GM19023 (cell line): Measurements from ENCODE around the gene SRPRA.
"Not testable (repeated sequence)": the region's sequence is repeated elsewhere in the genome, so short reads cannot be mapped to it uniquely, and the experiment has no call there.

Experiments
- ATAC-seq: cut with Tn5 transposase; IDR thresholded peaks from one replicate; pipeline ENCODE4 v1.9.1; 2021; ENCODE audit warnings: mild to moderate bottlenecking, moderate library complexity; ENCODE audit not compliant: unreplicated experiment

The SRPRA gene

DNA sequence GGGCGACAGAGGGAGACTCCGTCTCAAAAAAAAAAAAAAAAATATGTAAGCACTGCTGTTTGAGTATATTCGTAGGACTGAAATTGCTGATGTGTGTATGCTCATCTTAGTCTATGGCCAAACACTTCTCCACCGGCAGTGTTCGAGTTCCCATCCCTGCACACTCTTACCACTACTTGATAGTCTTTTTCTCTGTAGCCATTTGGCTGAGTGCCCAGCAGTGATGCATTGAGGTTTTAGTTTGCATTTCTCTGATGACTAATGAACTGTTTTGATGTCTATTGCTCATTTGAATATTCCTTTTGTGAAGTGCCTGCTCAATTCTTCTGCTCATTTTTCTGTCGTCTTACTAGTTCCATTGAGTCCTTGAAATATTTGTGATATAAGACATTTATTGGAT, 16.1 kb upstream of the SRPRA start:
- peak; percentile 42 for ATAC-seq

DNA sequence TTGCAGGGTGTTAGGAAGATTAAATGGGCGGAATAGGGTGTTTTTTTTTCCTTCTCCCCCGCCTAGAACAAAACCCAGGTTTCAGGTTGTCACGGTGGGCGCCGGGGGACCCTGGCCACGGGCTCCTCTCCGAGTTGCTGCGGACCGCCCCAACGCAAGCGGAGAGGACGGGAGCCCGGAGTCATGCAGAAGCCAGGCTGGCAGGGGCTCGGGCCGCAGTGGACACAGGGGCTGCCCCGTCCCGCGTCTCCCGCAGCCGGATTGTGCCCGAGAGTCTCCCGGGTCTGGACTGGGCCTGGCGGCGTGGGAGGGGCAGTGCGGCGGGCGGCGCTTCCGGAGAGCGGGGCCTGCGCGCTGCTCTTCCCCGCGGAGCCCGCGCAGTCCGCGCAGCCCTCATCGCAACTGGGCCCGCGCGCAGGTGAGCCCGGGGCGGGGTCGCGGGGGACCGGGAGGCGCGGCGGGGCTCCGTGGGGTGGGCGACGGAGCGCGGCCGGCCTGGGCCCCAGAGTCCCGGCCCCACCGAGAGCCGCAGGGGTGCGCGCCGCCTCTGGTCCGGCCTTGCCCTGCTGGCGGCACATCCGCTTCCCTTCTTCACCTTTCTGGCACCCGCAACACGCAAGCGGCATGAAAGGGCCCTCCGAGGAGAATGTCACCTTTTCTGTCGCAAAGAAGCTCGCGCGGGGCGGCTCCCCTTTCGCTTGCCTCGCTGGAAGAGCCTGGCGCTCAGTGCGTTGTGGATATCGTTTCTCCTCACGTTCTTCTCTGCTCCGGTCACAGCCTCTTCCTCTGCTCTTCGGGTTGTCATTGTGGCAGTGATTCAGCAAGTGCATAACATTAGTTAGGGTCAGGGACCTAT, 14.3 kb upstream of the SRPRA start, which contains the start of gene TIRAP:
Gene TIRAP (plus strand): TSS at position 358 of the 856 bp plus-strand sequence. CDS start 7,802 bp downstream, outside the sequence.
- peak; percentile 63 for ATAC-seq

DNA sequence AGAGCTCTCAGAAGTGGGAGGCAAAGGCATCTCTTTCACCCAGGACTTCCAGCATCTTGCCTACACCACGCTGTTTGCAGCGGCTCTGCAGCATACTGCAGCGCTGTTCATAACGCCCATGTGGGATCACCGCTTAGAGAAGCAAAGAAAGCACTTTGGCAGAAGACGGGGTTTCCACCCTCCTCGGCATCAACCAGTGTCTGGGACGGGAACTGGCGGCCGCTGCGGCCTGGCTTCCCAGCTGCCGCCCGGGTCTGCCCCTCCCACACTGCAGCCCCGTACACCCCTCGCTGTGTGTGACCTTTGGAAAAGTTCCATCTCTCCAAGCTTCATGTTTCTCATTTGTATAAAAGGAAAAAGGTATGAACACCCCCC, 13.7 kb upstream of the SRPRA start:
- ATAC-seq: peak; percentile 24

DNA sequence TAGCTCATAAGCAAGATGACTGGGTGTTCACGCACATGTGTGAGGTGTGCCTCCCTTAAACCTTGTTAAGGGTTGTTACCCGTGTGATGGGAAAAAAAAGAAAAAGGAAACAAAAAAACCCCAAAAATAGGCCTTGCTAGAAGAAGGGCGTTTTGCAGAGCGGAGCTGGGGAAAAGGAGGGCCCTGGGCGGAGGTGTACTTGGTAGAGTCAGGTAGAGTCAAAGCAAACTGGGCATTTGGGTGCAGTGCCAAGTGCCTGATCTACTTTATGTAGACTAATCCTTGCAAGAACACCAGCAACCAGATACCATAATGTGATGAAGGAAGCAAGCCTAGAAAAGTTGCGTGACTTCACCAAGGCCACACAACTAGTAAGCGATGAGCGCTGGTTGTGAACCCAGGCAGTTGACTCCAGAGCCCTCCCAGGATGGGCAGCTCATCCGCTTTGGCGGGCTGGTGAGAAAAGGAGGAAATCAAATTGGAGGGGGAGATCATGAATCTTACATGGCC, 13.0 kb upstream of the SRPRA start:
- no peak for ATAC-seq

DNA sequence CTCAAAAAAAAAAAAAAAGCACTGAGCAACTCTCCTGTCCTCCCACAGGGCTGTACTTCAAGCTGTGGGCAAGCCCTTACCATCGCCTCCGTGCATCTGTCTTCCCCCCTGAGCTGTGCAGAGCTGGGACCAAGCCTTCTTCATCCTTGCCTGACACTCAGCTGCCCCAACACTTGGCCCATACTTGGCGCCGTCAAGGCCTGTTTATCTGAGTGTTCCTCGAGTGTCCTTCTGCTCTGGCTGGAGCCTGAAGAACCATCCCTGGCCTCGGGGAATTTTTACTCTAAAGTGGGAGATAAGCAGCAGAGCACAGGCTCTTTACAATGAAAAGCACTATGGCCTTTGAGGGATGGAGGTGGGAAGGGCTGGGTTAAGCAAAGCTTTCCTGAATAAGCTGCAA, 12.6 kb upstream of the SRPRA start:
- no peak for ATAC-seq

DNA sequence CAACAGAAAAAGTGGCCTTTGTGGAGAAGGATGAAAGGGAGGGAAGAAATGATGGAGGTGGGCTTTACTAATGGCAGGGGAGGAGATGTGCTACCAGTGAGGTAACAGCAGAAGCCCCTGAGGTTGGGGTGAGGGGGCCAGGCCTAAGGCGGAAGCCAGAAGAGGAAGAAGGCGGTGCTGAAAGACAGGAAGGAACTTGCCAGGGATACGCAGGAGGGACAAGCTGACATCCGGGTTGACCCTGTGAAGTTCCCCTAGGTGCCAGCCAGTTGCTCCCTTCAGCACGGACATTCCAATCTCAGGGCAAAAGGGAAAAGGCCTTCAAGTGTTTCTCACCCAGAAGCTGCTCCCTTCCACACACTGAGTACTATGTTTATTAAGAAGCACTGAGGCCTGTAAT, 11.9 kb upstream of the SRPRA start:
- no peak for ATAC-seq

DNA sequence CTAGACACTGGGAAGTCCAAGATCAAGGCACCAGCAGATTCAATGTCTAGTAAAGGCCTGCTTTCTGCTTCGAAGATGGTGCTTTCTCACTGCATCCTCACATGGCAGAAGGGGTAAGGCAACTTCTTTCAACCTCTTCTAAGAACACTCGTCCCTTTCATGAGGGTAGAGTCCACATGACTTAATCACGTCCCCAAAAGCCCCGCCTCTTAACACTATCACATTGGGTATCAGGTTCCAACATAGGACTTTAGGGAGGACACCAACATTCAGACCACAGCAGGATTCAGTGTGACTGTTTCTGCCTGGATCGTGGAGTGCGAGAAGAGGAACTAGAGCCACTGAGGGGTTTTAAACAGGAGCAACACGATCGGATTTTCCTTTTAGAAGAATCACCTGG, 10.5 kb upstream of the SRPRA start:
- no peak for ATAC-seq

DNA sequence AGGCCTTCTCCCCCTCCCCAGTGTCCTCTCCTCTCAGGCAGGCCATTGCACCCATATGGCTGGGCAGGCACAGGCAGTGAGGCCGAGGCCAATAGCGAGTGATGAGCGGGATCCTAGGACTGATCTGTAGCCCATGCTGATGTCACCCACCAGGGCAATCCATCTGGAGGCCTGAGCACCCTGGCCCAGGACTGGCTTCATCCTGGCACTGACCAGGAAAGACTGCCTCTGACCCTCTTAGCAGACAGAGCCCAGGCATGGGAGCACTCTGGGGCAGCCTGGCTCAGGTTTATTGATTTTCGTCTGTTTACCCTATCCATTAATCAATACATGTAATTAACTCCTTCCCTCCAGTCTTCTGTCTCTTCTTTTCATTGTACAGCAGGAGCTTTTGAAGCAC, 9.1 kb upstream of the SRPRA start:
- ATAC-seq: no peak

DNA sequence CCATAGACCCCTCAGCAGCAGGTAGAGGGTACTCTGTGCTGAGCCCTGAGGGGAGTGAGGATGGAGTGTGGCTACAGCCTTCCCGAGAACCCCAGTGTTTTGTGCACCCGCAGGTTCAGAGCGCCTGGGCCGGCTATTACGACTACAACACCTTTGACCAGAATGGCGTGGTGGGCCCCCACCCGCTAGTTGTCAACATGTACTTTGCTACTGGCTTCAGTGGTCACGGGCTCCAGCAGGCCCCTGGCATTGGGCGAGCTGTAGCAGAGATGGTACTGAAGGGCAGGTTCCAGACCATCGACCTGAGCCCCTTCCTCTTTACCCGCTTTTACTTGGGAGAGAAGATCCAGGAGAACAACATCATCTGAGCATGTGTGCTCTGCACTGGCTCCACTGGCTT, 8.6 kb upstream of the SRPRA start:
- no peak for ATAC-seq

DNA sequence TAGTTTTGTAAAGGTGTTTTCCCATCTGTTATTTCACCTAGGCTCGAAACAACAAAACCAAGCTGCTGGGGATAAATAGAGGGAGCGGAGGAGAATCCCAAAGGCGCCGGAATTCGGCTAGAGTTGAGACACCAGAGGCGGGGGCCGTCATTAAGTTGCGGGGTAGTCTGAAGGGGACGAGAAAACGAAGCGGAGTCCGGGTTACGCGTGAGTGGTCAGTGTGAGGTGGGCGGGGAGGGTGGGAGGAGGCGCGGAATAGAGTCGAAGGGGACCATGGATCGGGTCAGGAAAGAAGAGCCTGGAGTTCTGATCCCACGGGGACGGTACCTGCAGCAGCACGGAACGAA, 361 bp downstream of the SRPRA start:
- ATAC-seq: peak; percentile 7

DNA sequence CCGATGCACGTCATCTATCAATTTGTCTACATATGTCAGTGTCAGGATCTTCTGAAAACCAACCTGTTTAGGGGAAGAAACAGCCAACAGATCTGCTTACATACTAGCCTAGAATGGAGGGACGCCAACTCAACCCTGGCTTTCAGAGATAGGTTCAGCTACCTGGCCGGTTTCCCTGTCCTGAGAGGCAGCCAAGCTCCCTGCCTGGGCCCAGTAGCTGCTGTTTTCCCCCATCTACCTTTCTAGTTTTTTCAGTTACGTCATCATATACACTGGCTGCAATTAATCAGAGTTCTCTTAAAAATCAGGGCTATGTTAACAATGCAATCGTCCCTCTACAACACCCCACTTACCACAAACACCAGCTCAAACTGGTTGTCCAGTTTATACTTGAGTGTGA, 1.0 kb downstream of the SRPRA start:
- no peak for ATAC-seq

DNA sequence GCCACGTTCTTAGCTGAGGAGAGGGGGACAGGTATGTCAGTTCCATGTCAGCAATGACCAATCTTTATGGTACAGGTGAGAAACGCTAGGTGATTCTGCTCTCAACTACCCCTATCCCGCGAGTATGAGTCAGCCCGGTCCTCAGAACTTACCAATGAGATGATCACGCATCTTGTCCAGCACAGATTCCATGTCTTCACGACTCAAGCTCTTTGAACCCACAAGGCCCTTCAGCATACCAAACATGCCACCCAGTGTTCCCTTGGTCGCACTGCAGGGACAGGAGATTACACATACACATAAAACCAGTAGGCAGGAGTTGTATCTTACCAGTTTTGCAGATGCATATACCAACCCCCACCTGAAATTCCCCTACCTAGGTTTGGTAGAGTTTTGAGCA, 2.9 kb downstream of the SRPRA start:
- ATAC-seq: no peak

DNA sequence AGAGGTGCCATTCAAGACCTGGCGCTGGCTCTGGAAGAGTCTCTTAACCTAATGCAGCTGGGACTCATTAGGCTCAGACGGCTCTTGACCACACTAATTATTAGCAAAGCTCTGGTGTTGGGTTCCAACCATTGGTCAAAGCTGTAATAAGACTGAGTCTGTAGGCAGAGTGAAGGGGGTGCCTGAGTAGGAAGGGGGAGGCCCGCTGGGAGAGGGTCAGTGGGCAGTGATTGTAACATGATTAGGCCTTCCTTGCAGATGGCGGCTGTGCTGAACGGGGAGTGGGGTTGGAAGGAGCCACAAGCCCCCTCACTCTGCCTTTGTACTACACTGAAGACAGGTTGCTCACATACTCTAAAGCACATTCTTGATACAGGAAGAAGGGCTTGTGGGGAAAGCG, 5.2 kb downstream of the SRPRA start:
- ATAC-seq: no peak

DNA sequence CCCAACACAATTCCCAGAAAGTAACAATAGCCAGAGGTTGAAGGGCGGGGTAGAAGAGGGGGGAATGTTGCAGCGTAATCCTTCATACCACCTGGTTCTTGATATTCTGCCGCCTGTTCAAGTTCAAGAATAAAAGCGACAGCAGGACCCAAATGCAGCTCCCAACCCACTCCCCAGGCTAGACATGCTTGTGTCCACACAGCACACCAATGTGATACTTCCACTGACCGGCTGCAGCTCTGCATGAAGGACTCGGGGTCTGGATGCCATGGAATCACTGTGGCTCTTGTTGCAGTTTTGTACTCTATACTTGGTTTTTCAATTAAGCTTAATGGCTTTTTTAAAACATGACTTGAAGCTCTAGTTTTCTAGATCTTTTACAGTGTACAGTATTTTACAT, 6.5 kb downstream of the SRPRA start:
- ATAC-seq: no peak

DNA sequence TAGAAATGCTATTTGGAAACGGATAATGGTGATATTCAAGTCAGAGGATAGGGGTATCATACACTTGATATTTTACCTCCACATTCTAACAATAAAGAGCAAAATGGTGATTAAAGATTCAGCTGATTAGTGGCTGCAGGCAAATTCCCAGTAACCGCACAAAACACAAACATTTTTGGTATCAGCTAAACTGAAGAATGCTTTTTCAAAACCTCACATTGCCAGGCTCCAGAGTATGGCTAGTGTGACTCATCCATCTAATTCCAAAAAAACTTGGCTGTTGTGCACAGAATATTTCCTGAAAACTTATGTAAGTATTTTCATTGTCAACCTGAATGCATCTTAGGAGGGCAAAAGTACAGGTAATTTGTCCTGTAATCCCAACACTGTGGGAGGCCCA, 10.9 kb downstream of the SRPRA start:
- ATAC-seq: no peak

DNA sequence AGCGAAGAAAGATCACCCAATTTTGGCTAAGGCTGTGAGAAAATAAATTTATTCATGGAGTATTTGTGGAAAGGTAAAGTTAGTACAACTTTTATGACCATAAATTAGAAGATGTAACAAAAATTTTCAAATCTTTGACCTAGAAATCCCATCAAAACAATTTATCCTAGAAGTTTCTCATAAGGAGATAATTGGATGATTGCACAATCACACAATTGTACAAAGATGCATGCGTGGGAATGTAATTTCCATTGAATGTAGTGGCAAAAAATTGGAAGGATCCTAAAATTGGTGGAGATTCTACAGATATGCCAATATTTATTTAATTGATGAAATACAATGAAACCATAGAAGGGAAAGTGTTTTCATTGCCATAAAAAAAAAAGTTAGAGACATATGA, 11.6 kb downstream of the SRPRA start:
- ATAC-seq: no peak

DNA sequence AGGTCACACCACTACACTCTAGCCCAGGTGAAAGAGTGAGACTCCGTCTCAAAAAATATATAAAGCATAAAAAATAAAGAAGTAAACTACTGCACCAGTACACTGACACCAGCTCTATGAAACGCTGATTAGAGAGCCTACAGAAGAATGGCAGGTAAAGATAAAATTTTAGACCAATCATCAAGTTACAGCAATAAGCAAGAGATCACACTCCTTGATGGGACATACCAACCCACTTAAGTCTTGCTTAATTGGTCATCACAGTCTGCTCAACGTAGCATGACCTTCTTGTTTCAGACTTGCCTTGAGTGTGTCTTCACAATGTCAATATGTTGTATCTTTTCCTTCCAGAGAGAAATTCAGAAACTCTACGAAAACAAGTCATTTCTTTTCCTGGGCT, 12.5 kb downstream of the SRPRA start:
- ATAC-seq: no peak

DNA sequence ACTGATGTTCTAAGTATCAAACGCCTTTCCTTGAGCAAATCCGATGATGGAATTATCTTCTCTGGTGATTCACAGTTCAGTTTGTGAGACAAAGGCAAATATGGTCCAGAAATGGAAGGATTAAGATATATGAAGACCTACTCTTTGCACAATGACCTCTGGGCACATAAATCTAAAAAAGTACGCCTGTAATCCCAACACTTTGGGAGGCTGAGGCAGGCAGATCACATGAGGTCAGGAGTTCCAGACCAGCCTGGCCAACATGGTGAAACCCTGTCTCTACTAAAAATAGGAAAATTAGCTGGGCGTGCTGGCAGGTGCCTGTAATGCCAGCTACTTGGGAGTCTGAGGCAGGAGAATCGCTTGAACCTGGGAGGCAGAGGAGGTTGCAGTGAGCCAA, 13.2 kb downstream of the SRPRA start:
- ATAC-seq: not testable (repeated sequence)

DNA sequence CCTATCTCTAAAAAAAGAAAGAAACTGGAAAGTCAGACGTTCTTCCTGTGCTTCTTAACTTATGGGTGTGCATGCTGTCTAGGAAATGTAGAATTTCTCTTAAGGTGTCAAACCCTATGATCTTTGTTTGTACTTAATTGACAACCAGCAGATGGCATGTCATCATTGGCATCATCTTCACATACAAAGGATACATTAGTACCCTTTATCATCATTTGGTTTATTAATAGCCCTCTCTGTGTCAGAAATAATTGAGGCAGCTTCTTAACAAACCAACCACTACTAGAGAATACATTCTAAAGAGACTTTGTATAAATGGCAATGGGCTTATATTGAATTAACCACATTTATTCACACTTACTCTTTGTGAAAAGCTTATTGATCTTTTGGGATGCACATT, 13.9 kb downstream of the SRPRA start:
- ATAC-seq: no peak

DNA sequence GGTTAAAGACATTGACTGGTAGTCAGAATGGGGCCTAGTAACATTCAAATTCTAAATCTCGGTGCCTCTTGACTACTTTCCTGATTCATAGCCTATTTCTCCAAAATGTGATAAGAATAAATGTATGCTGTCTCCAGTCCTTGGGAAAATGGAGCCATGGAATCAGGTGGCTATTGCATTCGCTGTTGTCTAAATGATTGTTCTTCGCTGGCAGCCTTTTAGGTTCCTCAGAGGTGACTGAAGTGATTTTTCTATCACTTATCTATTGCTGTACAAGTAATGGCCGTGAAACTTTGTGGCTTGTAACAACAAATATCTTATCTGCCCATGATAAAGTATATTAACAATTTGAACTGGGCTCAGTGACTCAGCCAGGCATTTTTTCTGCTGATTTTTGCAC, 15.4 kb downstream of the SRPRA start:
- no peak for ATAC-seq

DNA sequence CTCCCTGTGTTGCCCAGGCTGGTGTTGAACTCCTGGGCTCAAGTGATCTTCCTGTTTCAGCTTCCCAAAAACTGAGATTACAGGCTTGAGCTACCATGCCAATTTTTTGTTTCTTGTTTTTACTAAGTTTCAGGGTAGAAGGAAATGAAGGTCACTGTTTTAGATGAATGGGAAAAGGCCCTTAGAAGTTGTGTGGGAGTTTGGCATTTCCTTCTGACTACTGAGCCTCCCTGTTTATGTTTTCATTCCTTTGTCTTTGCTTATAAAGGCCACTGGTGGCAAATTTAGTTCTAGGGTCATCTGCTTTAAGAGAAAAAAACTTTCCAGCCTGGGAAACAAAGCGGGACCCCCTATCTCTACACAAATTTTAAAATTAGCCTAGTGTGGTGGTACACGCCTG, 22.1 kb downstream of the SRPRA start:
- ATAC-seq: no peak

DNA sequence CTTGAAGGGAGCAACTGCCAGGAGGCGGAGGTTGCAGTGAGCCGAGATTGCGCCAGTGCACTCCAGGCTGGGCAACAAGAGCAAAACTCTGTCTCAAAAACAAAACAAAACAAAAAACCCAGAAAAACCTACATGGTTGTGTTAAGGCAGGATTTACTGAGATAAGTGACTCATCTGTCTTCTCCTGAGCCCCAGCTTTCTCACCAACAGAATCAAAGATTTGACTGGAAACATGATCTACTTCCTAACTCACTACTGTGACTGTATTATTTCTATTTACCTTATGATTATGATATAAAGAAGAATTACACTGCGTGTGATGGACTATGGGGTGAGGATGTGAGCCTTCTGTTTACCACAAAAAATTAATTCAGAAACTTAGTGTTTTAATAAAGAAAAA, 35.3 kb downstream of the SRPRA start:
- ATAC-seq: no peak

DNA sequence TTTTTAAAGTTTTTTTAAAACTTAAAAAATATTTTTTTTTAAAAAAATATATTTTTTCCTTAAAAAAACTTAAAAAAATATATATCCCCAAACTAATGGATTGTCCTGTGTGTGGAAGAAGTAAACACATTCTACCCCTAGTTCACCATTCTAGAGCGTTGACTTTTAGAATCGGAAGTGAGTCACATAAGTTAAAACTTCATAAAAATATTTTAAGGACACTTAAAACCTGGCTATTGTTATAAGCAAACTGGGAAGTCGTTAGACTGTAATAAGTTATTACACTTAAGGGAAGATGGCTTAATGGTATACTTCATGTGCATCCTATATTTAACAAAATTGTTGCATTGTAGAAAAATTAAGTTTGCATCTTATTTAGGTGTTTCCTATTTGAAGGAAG, 36.0 kb downstream of the SRPRA start:
- no peak for ATAC-seq
